ENCODE data around the gene RANBP3L.

DNA sequence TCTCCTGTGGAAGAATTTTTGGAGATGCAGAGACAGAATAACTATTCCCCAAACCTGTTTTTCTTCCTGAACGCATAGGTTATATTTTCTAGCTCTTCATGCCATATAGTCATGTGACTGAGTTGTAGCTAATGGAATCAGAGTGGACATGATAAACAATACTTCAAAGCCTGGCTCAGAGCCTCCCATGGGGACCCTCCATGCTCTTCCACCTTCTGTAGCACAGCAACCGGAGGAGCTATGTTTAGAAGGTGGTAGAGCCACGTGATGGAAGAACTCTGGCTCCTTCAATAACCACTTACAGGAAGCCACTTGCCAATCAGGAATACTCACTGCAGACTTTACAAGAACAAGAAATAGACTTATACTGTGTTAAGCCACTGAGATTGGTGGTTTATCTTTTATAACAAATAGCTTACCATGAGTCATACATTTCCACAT lies 99.2 kb downstream of the RANBP3L start:
- TF ChIP-seq, protein P1, sequence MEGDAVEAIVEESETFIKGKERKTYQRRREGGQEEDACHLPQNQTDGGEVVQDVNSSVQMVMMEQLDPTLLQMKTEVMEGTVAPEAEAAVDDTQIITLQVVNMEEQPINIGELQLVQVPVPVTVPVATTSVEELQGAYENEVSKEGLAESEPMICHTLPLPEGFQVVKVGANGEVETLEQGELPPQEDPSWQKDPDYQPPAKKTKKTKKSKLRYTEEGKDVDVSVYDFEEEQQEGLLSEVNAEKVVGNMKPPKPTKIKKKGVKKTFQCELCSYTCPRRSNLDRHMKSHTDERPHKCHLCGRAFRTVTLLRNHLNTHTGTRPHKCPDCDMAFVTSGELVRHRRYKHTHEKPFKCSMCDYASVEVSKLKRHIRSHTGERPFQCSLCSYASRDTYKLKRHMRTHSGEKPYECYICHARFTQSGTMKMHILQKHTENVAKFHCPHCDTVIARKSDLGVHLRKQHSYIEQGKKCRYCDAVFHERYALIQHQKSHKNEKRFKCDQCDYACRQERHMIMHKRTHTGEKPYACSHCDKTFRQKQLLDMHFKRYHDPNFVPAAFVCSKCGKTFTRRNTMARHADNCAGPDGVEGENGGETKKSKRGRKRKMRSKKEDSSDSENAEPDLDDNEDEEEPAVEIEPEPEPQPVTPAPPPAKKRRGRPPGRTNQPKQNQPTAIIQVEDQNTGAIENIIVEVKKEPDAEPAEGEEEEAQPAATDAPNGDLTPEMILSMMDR (IDR thresholded peaks at IDR 0.05; ENCODE audit: insufficient read depth, low read depth, low read length): no peak
- TF ChIP-seq EZH2 (IDR thresholded peaks at IDR 0.05; ENCODE audit: insufficient read depth, low read length): no peak
